A549 treated with AZD9567 at 1 μM for 4 hours (cell line): ENCODE results near the gene TMEM126A. TPM values are rescaled to one million over a fixed set of nuclear protein-coding genes. Genes with fewer than 3 reads are reported as not detected.

Experiments
- total RNA-seq: library from RNA; stranded (reverse); fragments of 200-300 nt; extraction: Qiagen RNA extraction; gene quantifications from 5 replicates; pipeline ENCODE4 v1.2.3, GENCODE V29; 2022; ENCODE audit not compliant: insufficient read depth

The TMEM126A gene
- 52.2 to 62.7 TPM (median 53.5 TPM) in 5 replicates for total RNA-seq

DNA sequence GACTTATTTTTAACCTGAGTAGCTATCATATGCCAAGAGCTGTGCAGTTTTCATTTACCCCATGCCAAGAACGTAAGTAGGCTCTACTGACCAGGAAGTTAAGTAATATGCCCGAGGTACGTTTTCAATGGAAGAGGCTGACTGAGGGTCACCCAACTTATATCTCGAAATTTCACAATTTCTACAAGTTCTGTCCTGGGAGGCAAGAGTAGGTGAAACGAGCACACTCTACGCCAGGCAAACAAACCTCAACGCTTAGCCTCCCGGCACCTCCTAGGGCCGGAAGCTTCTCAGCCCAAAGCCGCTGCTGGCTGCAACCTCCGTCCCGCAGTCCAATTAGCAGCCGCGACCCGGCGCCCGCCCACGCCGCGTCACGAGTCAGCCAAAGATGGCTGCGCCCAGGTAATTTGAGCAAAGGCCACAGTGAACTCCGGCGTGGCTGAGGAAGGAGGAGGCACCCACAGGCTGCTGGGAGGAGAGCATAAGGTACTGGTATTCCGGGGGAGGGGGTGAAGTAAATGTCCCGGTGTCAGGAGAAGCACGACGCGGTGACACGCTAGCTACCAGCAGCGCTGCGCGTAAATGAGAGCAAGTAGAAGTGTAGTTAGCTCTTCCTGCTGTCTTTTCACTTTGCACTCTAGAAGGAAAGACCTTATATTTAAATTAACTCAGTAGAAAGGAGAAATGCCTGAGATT, at the start of gene TMEM126A:
TSS of gene TMEM126A (plus strand) at position 364 of the 696 bp plus-strand sequence. CDS start 2,289 bp downstream, outside the sequence.

DNA sequence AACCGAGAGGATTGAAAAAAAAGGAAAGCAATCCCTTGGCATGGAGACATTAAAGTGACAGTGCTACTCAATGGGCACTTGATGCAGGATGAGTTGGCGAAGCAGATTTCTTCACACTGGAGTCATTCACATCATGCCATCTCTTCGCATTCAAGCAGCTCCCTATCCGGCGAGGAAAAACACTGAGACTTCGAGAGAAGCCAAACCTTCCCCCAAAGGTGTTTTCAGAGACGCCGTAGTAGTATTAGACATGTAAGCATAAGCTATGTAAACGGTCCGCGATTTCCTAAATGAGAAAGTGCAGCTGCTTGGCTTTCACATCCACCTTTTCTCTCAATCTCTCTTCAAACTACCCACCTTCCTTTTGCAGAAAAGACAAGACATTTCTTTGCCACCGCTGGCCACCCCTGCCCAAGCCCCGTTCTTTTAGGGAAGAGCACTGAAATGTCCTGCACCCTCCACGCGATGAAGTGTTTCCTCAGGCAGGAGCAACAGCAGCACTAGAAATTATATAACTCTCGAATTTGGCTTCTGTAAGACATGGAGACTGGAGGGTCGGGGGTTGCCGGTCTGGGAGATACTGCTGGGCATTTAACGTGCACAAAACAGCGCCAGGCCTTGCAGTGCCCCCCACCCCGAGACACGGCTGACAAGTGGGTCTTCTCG, 20.3 kb upstream of the TMEM126A start, which contains the start of gene DLG2:
TSS of gene DLG2 (minus strand) at position 13 of the 666 bp plus-strand sequence.

DNA sequence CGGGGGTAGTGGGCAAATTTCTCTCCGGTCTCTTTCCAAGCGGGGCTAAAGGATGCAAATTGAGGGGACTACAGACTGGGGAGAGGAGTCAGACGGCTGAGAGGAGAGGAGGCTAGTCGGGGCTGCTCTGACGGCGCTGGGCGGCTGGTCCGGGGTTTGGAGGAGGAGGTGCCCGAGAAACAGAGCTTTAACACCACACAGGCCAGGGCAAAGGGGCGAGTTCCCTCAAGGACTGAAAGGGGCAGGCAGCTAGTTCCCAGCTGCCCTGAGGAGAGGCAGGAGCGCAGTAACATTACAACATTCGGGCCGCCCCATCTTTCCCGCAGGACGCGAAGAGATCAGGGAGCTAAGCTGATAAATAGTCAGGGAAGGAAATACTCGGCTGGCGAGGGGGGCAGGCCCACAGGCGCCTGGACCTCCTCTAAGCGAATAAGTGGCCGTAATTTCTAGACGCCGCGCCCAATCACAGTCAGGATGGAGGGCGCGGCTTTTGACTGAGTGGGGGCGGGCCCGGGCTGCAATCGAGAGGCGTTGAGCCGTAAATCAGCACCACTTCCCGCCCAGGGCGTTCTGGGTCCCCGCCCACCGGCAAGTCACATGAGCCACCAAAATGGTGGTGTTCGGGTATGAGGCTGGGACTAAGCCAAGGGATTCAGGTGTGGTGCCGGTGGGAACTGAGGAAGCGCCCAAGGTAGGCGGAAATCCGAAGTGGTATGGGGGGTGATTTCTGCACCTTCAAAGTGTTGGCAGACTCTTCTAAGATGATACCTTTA, 19.6 kb upstream of the TMEM126A start, which contains the start of gene TMEM126B:
TSS of gene TMEM126B (plus strand) at position 596 of the 773 bp plus-strand sequence. CDS start at position 611, 15 bp downstream.

DNA sequence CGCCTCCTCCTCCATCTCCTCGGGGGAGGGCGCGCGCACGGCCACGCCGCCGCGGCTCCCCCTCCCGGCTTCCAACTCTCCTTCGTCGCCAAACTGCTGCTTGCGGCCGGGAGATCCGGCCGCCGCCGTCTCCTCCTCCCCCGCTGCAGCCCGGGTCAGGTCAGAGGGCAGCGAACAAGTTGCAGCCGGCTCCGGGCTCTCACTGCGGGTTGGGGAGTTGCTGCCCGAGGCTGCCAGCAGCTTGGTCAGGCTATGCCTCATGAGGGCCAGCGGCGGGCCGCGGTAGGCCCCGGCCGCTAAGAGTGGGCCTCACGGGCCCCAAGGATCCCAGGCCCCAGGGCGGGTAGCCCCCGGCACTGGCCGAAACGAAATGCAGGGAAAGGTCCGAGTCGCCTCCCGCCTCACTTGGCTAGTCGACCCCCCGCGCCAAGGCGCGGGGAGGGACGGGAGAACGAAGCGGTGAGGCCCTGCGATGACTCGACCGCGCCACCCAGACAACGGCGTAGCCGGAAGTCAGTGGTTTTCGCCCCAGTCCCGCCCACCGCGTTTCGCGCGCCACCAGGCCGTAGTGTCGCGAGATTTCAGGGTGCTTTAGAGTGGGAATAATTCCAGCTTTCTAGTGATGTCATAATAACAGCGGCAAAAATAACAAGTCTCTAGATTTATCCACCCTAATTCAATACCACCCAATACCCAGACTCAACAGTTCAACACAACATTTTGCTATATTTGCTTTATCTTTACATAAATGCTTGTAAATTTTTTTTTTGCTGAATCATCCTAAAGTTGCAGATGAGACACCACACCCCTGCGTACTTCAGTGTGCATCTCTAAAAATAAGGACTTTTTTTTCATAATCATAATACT, 17.1 kb downstream of the TMEM126A start, which contains the start of gene CREBZF:
TSS of gene CREBZF (minus strand) at position 515 of the 867 bp plus-strand sequence. CDS start at position 261, 254 bp downstream.

DNA sequence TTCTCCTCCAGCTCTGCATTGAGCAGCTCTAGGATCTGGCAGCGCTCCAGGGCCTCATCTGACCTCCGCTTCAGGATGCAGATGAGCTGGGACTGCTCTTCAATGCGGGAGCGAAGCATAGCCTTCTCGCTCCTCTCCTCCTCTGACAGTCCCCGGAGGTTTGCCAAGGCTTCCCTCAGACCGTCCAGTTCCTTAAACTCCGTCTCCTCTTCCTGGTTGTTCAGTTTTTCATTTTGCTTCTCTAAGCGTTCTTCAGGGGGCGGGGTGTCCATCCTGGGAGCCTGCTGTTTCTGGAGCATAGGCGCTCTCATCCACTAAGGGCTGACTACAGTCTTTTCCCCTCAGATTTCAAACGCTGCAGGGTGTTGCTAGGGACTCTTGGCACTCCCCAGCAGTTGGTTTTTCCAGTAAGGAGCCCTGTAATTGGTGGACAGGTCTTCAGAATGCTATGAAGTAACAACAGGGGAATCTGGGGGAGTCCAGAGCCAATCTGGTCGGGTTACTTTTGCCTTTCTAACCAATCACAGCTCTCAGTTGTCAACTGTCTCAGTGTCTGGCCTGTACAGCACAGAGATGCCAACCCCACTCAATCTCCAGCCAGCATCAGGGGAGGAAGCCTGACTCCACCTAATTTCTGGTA, 38.2 kb downstream of the TMEM126A start, which contains the start of gene CCDC89:
TSS of gene CCDC89 (minus strand) at position 376 of the 640 bp plus-strand sequence. CDS start at position 311, 65 bp downstream.

Other genes starting within 250 kb of the TMEM126A start
- 0.09 to 2.6 TPM (median 0.20 TPM) in 5 replicates for gene DLG2, start 20.6 kb upstream of the TMEM126A start, total RNA-seq
- 51.9 to 65.4 TPM (median 52.8 TPM) in 5 replicates for gene TMEM126B, start 19.4 kb upstream of the TMEM126A start, total RNA-seq
- 23.4 to 33.0 TPM (median 29.3 TPM) in 5 replicates for gene CREBZF, start 17.2 kb downstream of the TMEM126A start, total RNA-seq
- gene CCDC89, start 38.2 kb downstream of the TMEM126A start, total RNA-seq = not detected in 5 replicates
- gene SYTL2, start 163.2 kb downstream of the TMEM126A start, total RNA-seq = 7.6 to 26.7 TPM (median 8.3 TPM) in 5 replicates
- gene CCDC83, start 207.4 kb downstream of the TMEM126A start, total RNA-seq = not detected in 5 replicates